Left lobe of liver (tissue), 2 donors: ENCODE results near the gene GARIN5A. TPM values are rescaled to one million over a fixed set of nuclear protein-coding genes. Genes with fewer than 3 reads are reported as not detected.

Source experiments
- ATAC-seq: fragments of 200-7000 bp; cut with Tn5 transposase; one replicate; pipeline ENCODE4 v1.9.1; 2020; ENCODE audit warnings: mild to moderate bottlenecking, moderate library complexity
- DNase-seq: peaks from one replicate; pipeline ENCODE4 v3.0.0-alpha.2; 2020; ENCODE audit warnings: low spot score
- total RNA-seq: library from RNA; stranded (reverse); gene quantifications from one replicate; pipeline ENCODE4 v1.2.1, GENCODE V29; 2021
- donor health status: DM: no; HTN: no; CAD: no; lungs with moderate emphysema.
- donor health status: DM: no; HTN: yes; CAD: no.

GARIN5A gene
- total RNA-seq, 1 donor from 2014 or later: 1.8 TPM

- DNase-seq (no peak), ATAC-seq (no peak)
These were observed 38.7 kb downstream of the GARIN5A start for GRCh38 chr19:50437862-50438449.

- no peak for ATAC-seq
- DNase-seq: no peak
These were observed 41.0 kb downstream of the GARIN5A start for GRCh38 chr19:50435627-50436026.

- ATAC-seq (no peak), DNase-seq (no peak)
These were observed 41.4 kb downstream of the GARIN5A start for GRCh38 chr19:50435221-50435620.

GRCh38 chr19:50434525-50434924, 42.1 kb downstream of the GARIN5A start:
- DNase-seq (no peak), ATAC-seq (no peak)

DNA sequence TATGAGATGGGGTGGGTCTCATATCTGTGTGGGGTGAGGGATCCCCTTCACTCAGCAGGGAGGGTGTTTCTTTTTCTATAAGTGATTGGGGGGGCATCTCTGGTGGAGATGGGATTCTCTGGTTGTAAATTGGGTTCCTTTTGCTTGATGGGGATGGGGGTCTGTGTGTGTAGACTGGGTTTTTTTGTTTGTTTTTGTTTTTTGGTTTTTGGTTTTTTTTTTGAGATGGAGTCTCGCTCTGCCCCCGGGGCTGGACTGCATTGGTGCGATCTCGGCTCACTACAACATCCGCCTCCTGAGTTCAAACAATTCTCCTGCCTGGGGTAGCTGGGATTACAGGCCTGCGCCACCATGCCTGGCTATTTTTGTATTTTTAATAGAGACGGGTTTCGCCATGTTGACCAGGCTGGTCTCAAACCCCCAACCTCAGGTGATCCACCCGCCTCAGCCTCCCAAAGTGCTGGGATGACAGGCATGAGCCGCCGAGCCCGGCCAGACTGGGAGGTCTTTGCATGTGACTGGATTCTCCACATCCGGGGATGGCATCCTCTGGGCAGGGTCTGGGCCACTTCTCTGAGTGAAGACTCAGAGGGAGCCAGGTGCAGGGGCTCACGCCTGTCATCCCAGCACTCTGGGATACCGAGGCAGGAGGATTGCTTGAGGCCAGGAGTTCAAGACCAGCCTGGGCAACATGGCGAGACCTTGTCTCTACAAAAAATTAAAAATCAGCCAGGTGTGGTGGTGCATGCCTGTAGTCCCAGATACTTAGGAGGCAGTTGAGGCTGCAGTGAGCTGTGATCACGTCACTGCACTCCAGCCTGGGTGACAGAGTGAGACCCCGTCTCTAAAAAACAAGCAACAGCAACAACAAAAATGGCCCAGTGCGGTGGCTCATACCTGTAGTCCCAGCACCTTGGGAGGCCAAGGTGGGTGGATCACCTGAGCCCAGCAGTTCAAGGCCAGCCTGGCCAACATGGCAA, 43.2 kb downstream of the GARIN5A start:
- ATAC-seq: no peak
- no peak for DNase-seq

- ATAC-seq: peak; percentile 4
- no peak for DNase-seq
These were observed 44.2 kb downstream of the GARIN5A start, which contains the start of gene MYBPC2 for GRCh38 chr19:50432221-50433028. MYBPC2 (plus strand) TSS chr19:50432892; CDS start chr19:50432954, 62 bp downstream.

GRCh38 chr19:50431343-50432220, 45.1 kb downstream of the GARIN5A start:
- DNase-seq: peak; percentile 82
- peak; percentile 94 for ATAC-seq

- no peak for ATAC-seq
- DNase-seq: no peak
These were observed 45.7 kb downstream of the GARIN5A start for GRCh38 chr19:50430888-50431342.

- DNase-seq: no peak
- ATAC-seq: no peak
These were observed 47.7 kb downstream of the GARIN5A start for GRCh38 chr19:50428772-50429463.

- DNase-seq (peak; percentile 57), ATAC-seq (peak; percentile 24)
These were observed 48.6 kb downstream of the GARIN5A start for GRCh38 chr19:50427997-50428425.

DNA sequence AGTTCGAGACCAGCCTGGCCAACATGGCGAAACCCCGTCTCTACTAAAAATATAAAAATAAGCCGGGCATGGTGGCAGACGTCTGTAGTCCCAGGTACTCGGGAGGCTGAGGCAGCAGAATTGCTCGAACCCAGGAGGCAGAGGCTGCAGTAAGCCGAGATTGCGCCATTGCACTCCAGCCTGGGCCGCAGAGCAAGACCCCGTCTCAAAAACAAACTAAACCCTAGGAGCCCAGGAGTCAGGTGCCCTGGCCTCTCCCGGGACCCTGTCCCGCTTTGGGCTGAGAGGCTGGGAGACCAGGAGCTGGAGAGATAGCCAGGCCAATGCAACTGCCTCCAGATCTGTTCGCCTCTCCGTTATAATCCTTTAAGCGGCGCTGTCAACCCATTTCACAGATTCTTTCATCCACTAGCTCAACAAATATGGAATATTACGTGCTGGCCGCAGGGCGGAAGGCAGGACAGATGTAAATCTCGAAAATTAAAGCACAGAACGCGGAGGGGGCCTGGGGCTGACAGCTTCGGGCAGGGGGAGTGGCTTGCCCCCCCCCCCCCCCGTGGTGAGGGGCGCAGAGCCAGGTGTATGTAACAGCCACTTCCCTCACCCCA, 49.2 kb downstream of the GARIN5A start:
- DNase-seq: no peak
- no peak for ATAC-seq

- DNase-seq (no peak), ATAC-seq (no peak)
These were observed 51.1 kb downstream of the GARIN5A start for GRCh38 chr19:50425581-50425980.

GRCh38 chr19:50423279-50424113, 53.2 kb downstream of the GARIN5A start:
- ATAC-seq: peak; percentile 18
- no peak for DNase-seq

DNA sequence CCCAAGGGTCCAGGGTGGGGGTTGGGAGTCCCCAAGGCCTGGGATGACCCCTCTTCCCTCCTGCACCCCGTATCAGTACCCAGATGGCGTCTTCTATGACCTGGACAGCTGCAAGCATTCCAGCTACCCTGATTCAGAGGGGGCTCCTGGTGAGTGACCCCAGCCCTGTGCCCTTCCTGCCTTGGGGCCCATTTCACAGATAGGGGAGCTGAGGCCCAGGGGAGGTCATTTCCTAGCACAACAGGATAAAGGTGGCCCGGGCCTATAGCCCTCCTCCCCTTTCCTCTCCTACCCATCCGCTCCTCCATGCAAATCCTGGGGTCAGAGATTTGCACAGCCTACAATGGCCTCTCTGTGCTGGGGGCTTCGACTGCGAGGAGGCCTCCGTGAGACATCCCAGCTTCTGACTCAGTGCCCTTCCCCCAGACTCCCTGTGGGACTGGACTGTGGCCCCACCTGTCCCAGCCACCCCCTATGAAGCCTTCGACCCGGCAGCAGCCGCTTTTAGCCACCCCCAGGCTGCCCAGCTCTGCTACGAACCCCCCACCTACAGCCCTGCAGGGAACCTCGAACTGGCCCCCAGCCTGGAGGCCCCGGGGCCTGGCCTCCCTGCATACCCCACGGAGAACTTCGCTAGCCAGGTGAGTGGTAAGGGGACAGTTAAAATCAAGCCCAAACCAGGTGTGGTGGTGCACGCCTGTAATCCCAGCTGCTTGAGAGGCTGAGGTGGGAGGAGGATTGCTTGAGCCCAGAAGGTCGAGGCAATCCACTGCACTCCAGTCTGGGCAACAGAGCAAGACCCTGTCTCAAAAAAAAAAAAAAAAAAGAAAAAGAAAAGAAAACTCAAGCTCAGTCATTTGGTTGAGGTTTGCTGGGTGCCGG, 54.0 kb downstream of the GARIN5A start:
- DNase-seq (no peak), ATAC-seq (no peak)

GRCh38 chr19:50420808-50421207, 55.8 kb downstream of the GARIN5A start:
- DNase-seq (no peak), ATAC-seq (no peak)

GRCh38 chr19:50420127-50420526, 56.5 kb downstream of the GARIN5A start:
- DNase-seq (no peak), ATAC-seq (no peak)

- DNase-seq: no peak
- ATAC-seq: no peak
These were observed 57.0 kb downstream of the GARIN5A start for GRCh38 chr19:50419580-50420035.
